ENCODE measurements around the gene DISC1.

The DISC1 gene

GRCh38 chr1:231855926-231856325, 229.3 kb downstream of the DISC1 start:
- H3K4me3 Mint-ChIP-seq = no peak overlapping the region
- no peaks in the 10 kb centered on the region for H3K27me3 Mint-ChIP-seq
- peaks cover under 1% of the 10 kb centered on the region for H3K36me3 Mint-ChIP-seq
- no peaks in the 10 kb centered on the region for H3K9me3 Mint-ChIP-seq
- peaks cover 22% of the 10 kb centered on the region for H3K4me1 Mint-ChIP-seq
- no peak overlapping the region for H3K27ac Mint-ChIP-seq

- Mint-ChIP-seq H3K9me3 (no peaks in the 10 kb centered on the region), H3K27ac (no peak overlapping the region)
Observed at GRCh38 chr1:231856426-231856825, 229.8 kb downstream of the DISC1 start.

GRCh38 chr1:231856894-231857293, 230.3 kb downstream of the DISC1 start:
- Mint-ChIP-seq H3K9me3 (no peaks in the 10 kb centered on the region), H3K4me1 (peaks cover 24% of the 10 kb centered on the region), H3K27ac (no peak overlapping the region), H3K4me3 (no peak overlapping the region), H3K36me3 (no peaks in the 10 kb centered on the region), H3K27me3 (no peaks in the 10 kb centered on the region)

More at GRCh38 chr1:231856426-231856825, 229.8 kb downstream of the DISC1 start:
- no peaks in the 10 kb centered on the region for H3K36me3 Mint-ChIP-seq
- no peaks in the 10 kb centered on the region for H3K27me3 Mint-ChIP-seq
- H3K4me3 Mint-ChIP-seq = no peak overlapping the region
- H3K4me1 Mint-ChIP-seq = peaks cover 24% of the 10 kb centered on the region

- H3K36me3 Mint-ChIP-seq = no peaks in the 10 kb centered on the region
- H3K4me3 Mint-ChIP-seq = no peak overlapping the region
- H3K27ac Mint-ChIP-seq = no peak overlapping the region
- peaks cover 24% of the 10 kb centered on the region for H3K4me1 Mint-ChIP-seq
- no peaks in the 10 kb centered on the region for H3K27me3 Mint-ChIP-seq
- H3K9me3 Mint-ChIP-seq = no peaks in the 10 kb centered on the region
Observed at GRCh38 chr1:231857609-231858135, 231.1 kb downstream of the DISC1 start.

GRCh38 chr1:231860221-231861088, 233.9 kb downstream of the DISC1 start:
- no peaks in the 10 kb centered on the region for H3K36me3 Mint-ChIP-seq

GRCh38 chr1:231861541-231862481, 235.2 kb downstream of the DISC1 start:
- H3K27ac Mint-ChIP-seq = no peak overlapping the region
- no peaks in the 10 kb centered on the region for H3K27me3 Mint-ChIP-seq
- no peaks in the 10 kb centered on the region for H3K9me3 Mint-ChIP-seq
- H3K36me3 Mint-ChIP-seq = no peaks in the 10 kb centered on the region
- H3K4me3 Mint-ChIP-seq = no peak overlapping the region
- H3K4me1 Mint-ChIP-seq = peaks cover 28% of the 10 kb centered on the region

More at GRCh38 chr1:231860221-231861088, 233.9 kb downstream of the DISC1 start:
- Mint-ChIP-seq H3K4me1 (peaks cover 24% of the 10 kb centered on the region), H3K27me3 (no peaks in the 10 kb centered on the region), H3K4me3 (no peak overlapping the region), H3K27ac (no peak overlapping the region), H3K9me3 (no peaks in the 10 kb centered on the region)

- no peaks in the 10 kb centered on the region for H3K27me3 Mint-ChIP-seq
Observed at GRCh38 chr1:231862611-231863010, 236.0 kb downstream of the DISC1 start.

GRCh38 chr1:231865331-231865730, 238.7 kb downstream of the DISC1 start:
- no peak overlapping the region for H3K27ac Mint-ChIP-seq
- H3K9me3 Mint-ChIP-seq = no peaks in the 10 kb centered on the region
- peaks cover 36% of the 10 kb centered on the region for H3K4me1 Mint-ChIP-seq
- no peaks in the 10 kb centered on the region for H3K36me3 Mint-ChIP-seq
- H3K27me3 Mint-ChIP-seq = no peaks in the 10 kb centered on the region
- H3K4me3 Mint-ChIP-seq = no peak overlapping the region

More at GRCh38 chr1:231862611-231863010, 236.0 kb downstream of the DISC1 start:
- Mint-ChIP-seq H3K4me1 (peaks cover 33% of the 10 kb centered on the region), H3K27ac (no peak overlapping the region), H3K36me3 (no peaks in the 10 kb centered on the region), H3K9me3 (no peaks in the 10 kb centered on the region), H3K4me3 (no peak overlapping the region)

- peaks cover 40% of the 10 kb centered on the region for H3K4me1 Mint-ChIP-seq
- no peaks in the 10 kb centered on the region for H3K9me3 Mint-ChIP-seq
- no peak overlapping the region for H3K27ac Mint-ChIP-seq
- no peak overlapping the region for H3K4me3 Mint-ChIP-seq
- H3K36me3 Mint-ChIP-seq = peaks cover 2% of the 10 kb centered on the region
- H3K27me3 Mint-ChIP-seq = no peaks in the 10 kb centered on the region
Observed at GRCh38 chr1:231866392-231867331, 240.1 kb downstream of the DISC1 start.

GRCh38 chr1:231867607-231868006, 241.0 kb downstream of the DISC1 start:
- H3K36me3 Mint-ChIP-seq = peaks cover 2% of the 10 kb centered on the region
- peaks cover 48% of the 10 kb centered on the region for H3K4me1 Mint-ChIP-seq
- H3K27me3 Mint-ChIP-seq = no peaks in the 10 kb centered on the region
- H3K4me3 Mint-ChIP-seq = no peak overlapping the region
- H3K27ac Mint-ChIP-seq = no peak overlapping the region
- H3K9me3 Mint-ChIP-seq = no peaks in the 10 kb centered on the region

- Mint-ChIP-seq H3K36me3 (peaks cover 4% of the 10 kb centered on the region), H3K9me3 (no peaks in the 10 kb centered on the region), H3K27ac (no peak overlapping the region), H3K4me3 (no peak overlapping the region), H3K4me1 (peaks cover 48% of the 10 kb centered on the region), H3K27me3 (no peaks in the 10 kb centered on the region)
Observed at GRCh38 chr1:231869364-231869763, 242.8 kb downstream of the DISC1 start.

- Mint-ChIP-seq H3K4me1 (peaks cover 47% of the 10 kb centered on the region), H3K4me3 (no peak overlapping the region), H3K27me3 (no peaks in the 10 kb centered on the region), H3K36me3 (peaks cover 12% of the 10 kb centered on the region), H3K9me3 (peaks cover 3% of the 10 kb centered on the region), H3K27ac (no peak overlapping the region)
Observed at GRCh38 chr1:231871471-231871870, 244.9 kb downstream of the DISC1 start.

- H3K4me1 Mint-ChIP-seq = peaks cover 43% of the 10 kb centered on the region
- H3K36me3 Mint-ChIP-seq = peaks cover 14% of the 10 kb centered on the region
- no peak overlapping the region for H3K27ac Mint-ChIP-seq
- no peak overlapping the region for H3K4me3 Mint-ChIP-seq
- H3K27me3 Mint-ChIP-seq = no peaks in the 10 kb centered on the region
- peaks cover 3% of the 10 kb centered on the region for H3K9me3 Mint-ChIP-seq
Observed at GRCh38 chr1:231871878-231872277, 245.3 kb downstream of the DISC1 start.

GRCh38 chr1:231872461-231872910, 245.9 kb downstream of the DISC1 start:
- Mint-ChIP-seq H3K36me3 (peaks cover 14% of the 10 kb centered on the region), H3K9me3 (peaks cover 3% of the 10 kb centered on the region), H3K27me3 (no peaks in the 10 kb centered on the region), H3K27ac (no peak overlapping the region), H3K4me3 (no peak overlapping the region), H3K4me1 (peaks cover 40% of the 10 kb centered on the region)

Measured in activated naive CD4-positive, alpha-beta T cell treated with anti-CD3 and anti-CD28 coated beads, Interleukin-2, amount 50 U/mL, for 24 hours (primary cell).